IPS-18a (cell line): ENCODE measurements around the gene RGS11.
"Not testable (repeated sequence)": the region's sequence is repeated elsewhere in the genome, so short reads cannot be mapped to it uniquely, and the experiment has no call there.

Source experiments
- H3K27ac ChIP-seq: one replicate; pipeline ENCODE4 v1.5.1; 2013; ENCODE audit warnings: low read length
- H3K27me3 ChIP-seq: one replicate; pipeline ENCODE4 v1.6.1; 2013; ENCODE audit warnings: mild to moderate bottlenecking, low read length; ENCODE audit not compliant: control insufficient read depth, insufficient read depth
- H3K36me3 ChIP-seq: one replicate; pipeline ENCODE4 v1.6.1; 2013; ENCODE audit warnings: low read depth, low read length; ENCODE audit not compliant: control insufficient read depth
- H3K4me1 ChIP-seq: one replicate; pipeline ENCODE4 v1.6.1; 2013; ENCODE audit warnings: low read depth, low read length; ENCODE audit not compliant: control insufficient read depth
- H3K4me3 ChIP-seq: one replicate; pipeline ENCODE4 v1.5.1; 2013; ENCODE audit warnings: low read length
- H3K9ac ChIP-seq: one replicate; pipeline ENCODE4 v1.6.1; 2013; ENCODE audit warnings: mild to moderate bottlenecking, low read length, moderate library complexity
- H3K9me3 ChIP-seq: one replicate; pipeline ENCODE4 v1.6.1; 2013; ENCODE audit warnings: low read depth, low read length; ENCODE audit not compliant: control insufficient read depth

Gene RGS11

GRCh38 chr16:230949-231348 lies 44.8 kb downstream of the RGS11 start:
- Histone ChIP-seq H3K9me3 (no peaks in the 10 kb centered on the region), H3K36me3 (peaks cover 21% of the 10 kb centered on the region), H3K9ac (no peak overlapping the region), H3K27me3 (no peaks in the 10 kb centered on the region), H3K4me3 (no peak overlapping the region), H3K27ac (no peak overlapping the region), H3K4me1 (peaks cover 12% of the 10 kb centered on the region)

- H3K9me3 ChIP-seq, H3K27ac ChIP-seq, H3K4me3 ChIP-seq, H3K27me3 ChIP-seq, H3K9ac ChIP-seq: not testable (repeated sequence)
- Histone ChIP-seq H3K36me3 (peaks cover 26% of the 10 kb centered on the region), H3K4me1 (peaks cover 12% of the 10 kb centered on the region)
Measured at GRCh38 chr16:230351-230750, 45.4 kb downstream of the RGS11 start.

- Histone ChIP-seq H3K27ac (no peak overlapping the region), H3K9me3 (no peaks in the 10 kb centered on the region), H3K36me3 (peaks cover 31% of the 10 kb centered on the region), H3K4me3 (peak overlapping the region; percentile 98), H3K4me1 (peaks cover 12% of the 10 kb centered on the region), H3K9ac (no peak overlapping the region), H3K27me3 (no peaks in the 10 kb centered on the region)
Measured at GRCh38 chr16:229731-230281, 45.9 kb downstream of the RGS11 start.

DNA sequence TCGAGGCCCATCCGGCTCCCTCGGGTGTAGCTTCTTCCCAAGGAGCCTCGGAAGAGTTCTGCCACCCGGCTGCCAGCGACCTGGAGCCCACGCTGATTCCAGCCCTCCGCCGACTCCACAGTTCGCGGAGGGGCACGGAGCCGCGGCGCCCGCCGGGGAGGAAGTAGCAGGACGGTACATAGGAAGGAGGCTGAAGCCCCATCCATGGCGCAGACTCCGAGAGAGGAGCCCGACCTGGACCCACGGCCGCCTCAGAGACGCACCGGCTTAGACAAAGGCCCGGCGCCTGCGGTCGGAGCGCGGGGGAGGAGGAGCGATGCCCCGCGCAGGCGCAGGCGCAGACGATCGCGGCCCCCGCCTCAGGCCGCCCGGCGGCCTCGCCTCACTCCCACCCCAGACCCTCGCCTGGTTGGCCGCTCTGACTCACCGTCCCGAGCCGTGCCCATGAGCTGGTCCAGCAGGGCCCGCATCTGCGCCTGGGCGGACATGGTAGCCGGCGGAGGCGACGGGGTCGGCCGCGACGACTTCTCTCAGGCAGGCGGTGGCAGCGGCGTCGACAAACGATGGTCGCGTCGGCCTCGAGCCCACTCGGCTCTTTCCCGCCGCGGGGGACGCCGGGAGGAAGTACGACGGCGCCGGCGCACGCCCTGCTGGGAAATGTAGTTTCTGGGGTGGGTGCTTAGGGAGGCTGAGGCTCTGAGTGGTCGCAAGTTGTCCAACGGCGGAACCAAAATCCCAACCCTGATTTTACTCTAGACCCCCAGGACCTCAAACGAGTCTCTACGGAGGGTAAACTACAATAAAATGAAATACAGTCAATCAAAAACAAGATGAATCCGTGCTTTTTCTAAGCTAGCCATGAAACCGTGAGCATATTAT lies 46.7 kb downstream of the RGS11 start, which contains the start of gene LUC7L:
Gene LUC7L (minus strand): TSS at position 598 of the 879 bp plus-strand sequence. CDS start 110 bp downstream, at position 488.
- H3K36me3 ChIP-seq: peaks cover 37% of the 10 kb centered on the region
- H3K9ac ChIP-seq: peak within 1 kb of the TSS; percentile 98
- H3K27ac ChIP-seq: peak within 1 kb of the TSS; percentile 90
- H3K9me3 ChIP-seq: no peaks in the 10 kb centered on the region
- H3K4me1 ChIP-seq: peaks cover 12% of the 10 kb centered on the region
- no peaks in the 10 kb centered on the region for H3K27me3 ChIP-seq
- peak within 1 kb of the TSS; percentile 98 for H3K4me3 ChIP-seq

GRCh38 chr16:228151-228851 lies 47.4 kb downstream of the RGS11 start:
- Histone ChIP-seq H3K36me3 (peaks cover 42% of the 10 kb centered on the region), H3K9me3 (no peaks in the 10 kb centered on the region)

GRCh38 chr16:220021-220420 lies 55.7 kb downstream of the RGS11 start:
- Histone ChIP-seq H3K27me3 (no peaks in the 10 kb centered on the region), H3K27ac (no peak overlapping the region), H3K9me3 (no peaks in the 10 kb centered on the region), H3K4me3 (no peak overlapping the region), H3K9ac (no peak overlapping the region), H3K36me3 (peaks cover 61% of the 10 kb centered on the region), H3K4me1 (no peaks in the 10 kb centered on the region)

More at GRCh38 chr16:228151-228851, 47.4 kb downstream of the RGS11 start:
- peak overlapping the region; percentile 98 for H3K4me3 ChIP-seq
- peak overlapping the region; percentile 98 for H3K9ac ChIP-seq
- no peaks in the 10 kb centered on the region for H3K27me3 ChIP-seq
- peak overlapping the region; percentile 69 for H3K27ac ChIP-seq
- peaks cover 9% of the 10 kb centered on the region for H3K4me1 ChIP-seq
